Measurements from ENCODE around the gene PRKAR1B. TPM values are rescaled to one million over a fixed set of nuclear protein-coding genes. Genes with fewer than 3 reads are reported as not detected.

The PRKAR1B gene
- polyA plus RNA-seq, 1 of the 3 experiments (the other 2 are of a cell fraction): 63.7 TPM

DNA sequence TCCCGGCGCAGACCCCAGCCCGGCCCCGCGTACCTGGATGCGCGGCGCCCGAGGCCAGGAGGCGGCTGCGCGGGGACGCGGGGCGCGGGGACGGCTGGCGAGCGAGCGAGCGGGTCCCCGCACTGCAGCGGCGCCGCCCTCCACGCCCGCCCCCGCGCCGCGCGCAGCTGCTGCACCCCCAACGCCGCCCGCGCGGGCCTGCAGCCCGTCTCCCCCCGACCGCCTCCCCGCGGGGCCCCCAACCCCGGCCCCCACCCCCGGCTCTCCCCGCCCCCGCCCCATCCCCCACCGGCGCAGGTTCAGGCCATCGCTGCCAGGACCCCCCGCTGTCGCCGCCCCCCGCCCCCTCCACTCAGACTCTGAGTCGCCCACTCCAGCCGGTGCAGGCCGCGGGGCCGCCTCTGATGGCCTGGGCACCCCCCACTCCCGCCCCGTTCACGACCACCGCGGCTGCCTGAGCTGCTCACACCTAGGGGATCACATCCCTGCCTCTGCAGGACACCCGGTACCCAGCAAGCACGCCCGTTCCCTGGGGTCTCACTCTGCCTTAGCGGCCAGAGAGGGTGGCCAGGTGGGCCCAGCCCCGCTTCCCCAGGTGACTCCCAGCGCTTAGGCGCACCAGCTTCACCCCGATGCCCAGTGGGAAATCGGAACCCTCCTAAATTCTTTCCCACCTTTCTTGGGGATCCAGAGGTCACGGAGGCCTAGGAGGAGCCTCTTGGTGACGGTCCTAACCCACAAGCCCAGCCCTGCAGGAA lies 14.5 kb downstream of the PRKAR1B start:
- Histone ChIP-seq H3K36me3 (replicated peaks in 1 of 2; ENCODE audit: control insufficient read depth in 1 of 2, insufficient read depth in 2 of 2, low read length in 1 of 2) (no peaks in the 10 kb centered on the region), H3K4me3 (ENCODE audit: low read depth in 2 of 2, low read length in 1 of 2) (peak overlapping the region; percentile 56 to 69), H3K9me3 (no peaks in the 10 kb centered on the region), H4K20me1 (ENCODE audit: insufficient read depth) (no peaks in the 10 kb centered on the region), H3K9me2 (no peaks in the 10 kb centered on the region), H2AFZ (ENCODE audit: low read depth) (peak overlapping the region; percentile 79; the same call in 1 of the 2 replicates), H3K9ac (peak overlapping the region; percentile 64), H3K27ac (ENCODE audit: low read depth in 2 of 2, low read length in 1 of 2) (peak overlapping the region in 1 of 2 experiments; percentile 64; a peak in 1 of 4 replicates), H3K79me2 (ENCODE audit: insufficient read depth) (no peaks in the 10 kb centered on the region), H3K4me1 (ENCODE audit: control insufficient read depth in 1 of 2, insufficient read depth in 2 of 2, low read depth in 1 of 2, low read length in 1 of 2) (peaks cover 0 to 12% of the 10 kb centered on the region in 2 experiments; a peak in 2 of 4 replicates), H3F3A (replicated peaks; ENCODE audit: insufficient read depth) (no peaks in the 10 kb centered on the region), H3K4me2 (peak overlapping the region; percentile 78), H3K27me3 (ENCODE audit: insufficient read depth) (no peaks in the 10 kb centered on the region)
- 43% methylated on average over 27 of the region's 74 CpGs for WGBS (ENCODE audit: low lambda C conversion rate)
- ChIA-PET POLR2A (no interaction called here), CTCF (interaction anchor here (1.0 to 1.5 kb wide), 5 partner anchors 8 to 161 kb away, joined by 3 to 5 read pairs (median 4); no protein-coding TSS in a partner anchor)
- peak; percentile 90 for DNase-seq
- TF ChIP-seq, protein P1, sequence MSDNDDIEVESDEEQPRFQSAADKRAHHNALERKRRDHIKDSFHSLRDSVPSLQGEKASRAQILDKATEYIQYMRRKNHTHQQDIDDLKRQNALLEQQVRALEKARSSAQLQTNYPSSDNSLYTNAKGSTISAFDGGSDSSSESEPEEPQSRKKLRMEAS (IDR thresholded peaks at IDR 0.05; ENCODE audit: low read depth): no peak
- no peak for TF ChIP-seq CHD2 (IDR thresholded peaks at IDR 0.05; ENCODE audit: low read length, partially characterized antibody)
- no peak for TF ChIP-seq POLR2AphosphoS5 (IDR thresholded peaks at IDR 0.05; ENCODE audit: low read depth, low read length)
- TF ChIP-seq, protein P2, sequence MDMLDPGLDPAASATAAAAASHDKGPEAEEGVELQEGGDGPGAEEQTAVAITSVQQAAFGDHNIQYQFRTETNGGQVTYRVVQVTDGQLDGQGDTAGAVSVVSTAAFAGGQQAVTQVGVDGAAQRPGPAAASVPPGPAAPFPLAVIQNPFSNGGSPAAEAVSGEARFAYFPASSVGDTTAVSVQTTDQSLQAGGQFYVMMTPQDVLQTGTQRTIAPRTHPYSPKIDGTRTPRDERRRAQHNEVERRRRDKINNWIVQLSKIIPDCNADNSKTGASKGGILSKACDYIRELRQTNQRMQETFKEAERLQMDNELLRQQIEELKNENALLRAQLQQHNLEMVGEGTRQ (IDR thresholded peaks at IDR 0.05; ENCODE audit: borderline replicate concordance, low read depth, low read length): no peak
- TF ChIP-seq SIN3A (IDR thresholded peaks at IDR 0.05; ENCODE audit: borderline replicate concordance, low read depth, low read length): no peak
- TF ChIP-seq, protein P3, sequence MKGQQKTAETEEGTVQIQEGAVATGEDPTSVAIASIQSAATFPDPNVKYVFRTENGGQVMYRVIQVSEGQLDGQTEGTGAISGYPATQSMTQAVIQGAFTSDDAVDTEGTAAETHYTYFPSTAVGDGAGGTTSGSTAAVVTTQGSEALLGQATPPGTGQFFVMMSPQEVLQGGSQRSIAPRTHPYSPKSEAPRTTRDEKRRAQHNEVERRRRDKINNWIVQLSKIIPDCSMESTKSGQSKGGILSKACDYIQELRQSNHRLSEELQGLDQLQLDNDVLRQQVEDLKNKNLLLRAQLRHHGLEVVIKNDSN (IDR thresholded peaks at IDR 0.05; ENCODE audit: borderline replicate concordance, low read depth): no peak
- no peak for TF ChIP-seq TCF12 (IDR thresholded peaks at IDR 0.05)
- TF ChIP-seq, protein P4, sequence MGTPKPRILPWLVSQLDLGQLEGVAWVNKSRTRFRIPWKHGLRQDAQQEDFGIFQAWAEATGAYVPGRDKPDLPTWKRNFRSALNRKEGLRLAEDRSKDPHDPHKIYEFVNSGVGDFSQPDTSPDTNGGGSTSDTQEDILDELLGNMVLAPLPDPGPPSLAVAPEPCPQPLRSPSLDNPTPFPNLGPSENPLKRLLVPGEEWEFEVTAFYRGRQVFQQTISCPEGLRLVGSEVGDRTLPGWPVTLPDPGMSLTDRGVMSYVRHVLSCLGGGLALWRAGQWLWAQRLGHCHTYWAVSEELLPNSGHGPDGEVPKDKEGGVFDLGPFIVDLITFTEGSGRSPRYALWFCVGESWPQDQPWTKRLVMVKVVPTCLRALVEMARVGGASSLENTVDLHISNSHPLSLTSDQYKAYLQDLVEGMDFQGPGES (IDR thresholded peaks at IDR 0.05; ENCODE audit: low read depth, low read length): no peak

DNA sequence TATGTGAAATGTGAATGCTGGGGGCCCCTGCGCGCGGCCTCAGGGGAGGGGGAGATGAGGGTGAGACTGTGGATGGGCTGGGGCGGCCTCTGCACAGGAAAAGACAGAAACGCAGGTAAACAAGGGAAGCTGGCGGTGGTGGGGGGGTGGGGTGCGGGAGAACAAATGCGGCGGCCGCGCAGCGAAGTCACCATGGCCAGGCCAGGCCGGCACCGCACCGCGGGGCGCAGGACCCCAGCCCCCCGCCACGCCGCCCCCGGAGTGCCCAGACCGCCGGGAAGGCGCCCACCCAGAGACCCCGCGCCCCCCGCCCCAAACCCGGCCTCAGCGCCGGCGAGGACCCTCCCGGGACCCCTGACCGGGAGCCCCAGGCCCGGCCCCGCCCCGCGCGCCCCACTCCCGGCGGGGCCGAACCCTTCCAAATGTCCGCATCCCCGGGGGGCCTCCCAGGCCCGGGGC lies 15.1 kb downstream of the PRKAR1B start:
- peak; percentile 83 for DNase-seq
- H3K9ac ChIP-seq: peak overlapping the region; percentile 64
- TF ChIP-seq, protein P1 (IDR thresholded peaks at IDR 0.05; ENCODE audit: low read depth): no peak
- TF ChIP-seq ELF1 (IDR thresholded peaks at IDR 0.05) (no peak), FOXJ3 (CRISPR knock-in tag; IDR thresholded peaks at IDR 0.05) (no peak), SMC3 (IDR thresholded peaks at IDR 0.05; ENCODE audit: low read depth, low read length) (no peak), FOXM1 (IDR thresholded peaks at IDR 0.05; ENCODE audit: low read depth) (no peak), GATA2 (CRISPR knock-in tag; IDR thresholded peaks at IDR 0.05) (no peak), POLR2AphosphoS5 (IDR thresholded peaks at IDR 0.05; ENCODE audit: low read depth, low read length) (no peak), RFX5 (IDR thresholded peaks at IDR 0.05; ENCODE audit: low read length) (no peak), TCF12 (IDR thresholded peaks at IDR 0.05) (no peak)
- TF ChIP-seq, protein P4 (IDR thresholded peaks at IDR 0.05; ENCODE audit: low read depth, low read length): no peak
- TF ChIP-seq, protein P5, sequence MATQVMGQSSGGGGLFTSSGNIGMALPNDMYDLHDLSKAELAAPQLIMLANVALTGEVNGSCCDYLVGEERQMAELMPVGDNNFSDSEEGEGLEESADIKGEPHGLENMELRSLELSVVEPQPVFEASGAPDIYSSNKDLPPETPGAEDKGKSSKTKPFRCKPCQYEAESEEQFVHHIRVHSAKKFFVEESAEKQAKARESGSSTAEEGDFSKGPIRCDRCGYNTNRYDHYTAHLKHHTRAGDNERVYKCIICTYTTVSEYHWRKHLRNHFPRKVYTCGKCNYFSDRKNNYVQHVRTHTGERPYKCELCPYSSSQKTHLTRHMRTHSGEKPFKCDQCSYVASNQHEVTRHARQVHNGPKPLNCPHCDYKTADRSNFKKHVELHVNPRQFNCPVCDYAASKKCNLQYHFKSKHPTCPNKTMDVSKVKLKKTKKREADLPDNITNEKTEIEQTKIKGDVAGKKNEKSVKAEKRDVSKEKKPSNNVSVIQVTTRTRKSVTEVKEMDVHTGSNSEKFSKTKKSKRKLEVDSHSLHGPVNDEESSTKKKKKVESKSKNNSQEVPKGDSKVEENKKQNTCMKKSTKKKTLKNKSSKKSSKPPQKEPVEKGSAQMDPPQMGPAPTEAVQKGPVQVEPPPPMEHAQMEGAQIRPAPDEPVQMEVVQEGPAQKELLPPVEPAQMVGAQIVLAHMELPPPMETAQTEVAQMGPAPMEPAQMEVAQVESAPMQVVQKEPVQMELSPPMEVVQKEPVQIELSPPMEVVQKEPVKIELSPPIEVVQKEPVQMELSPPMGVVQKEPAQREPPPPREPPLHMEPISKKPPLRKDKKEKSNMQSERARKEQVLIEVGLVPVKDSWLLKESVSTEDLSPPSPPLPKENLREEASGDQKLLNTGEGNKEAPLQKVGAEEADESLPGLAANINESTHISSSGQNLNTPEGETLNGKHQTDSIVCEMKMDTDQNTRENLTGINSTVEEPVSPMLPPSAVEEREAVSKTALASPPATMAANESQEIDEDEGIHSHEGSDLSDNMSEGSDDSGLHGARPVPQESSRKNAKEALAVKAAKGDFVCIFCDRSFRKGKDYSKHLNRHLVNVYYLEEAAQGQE (IDR thresholded peaks at IDR 0.05; ENCODE audit: low read depth, low read length): no peak

More for the DNA sequence above, 15.1 kb downstream of the PRKAR1B start:
- Histone ChIP-seq H3K9me3 (no peaks in the 10 kb centered on the region), H3K9me2 (no peaks in the 10 kb centered on the region), H3K27me3 (ENCODE audit: insufficient read depth) (no peaks in the 10 kb centered on the region), H3K4me1 (ENCODE audit: control insufficient read depth in 1 of 2, insufficient read depth in 2 of 2, low read depth in 1 of 2, low read length in 1 of 2) (peaks cover 0 to 12% of the 10 kb centered on the region in 2 experiments; a peak in 2 of 4 replicates), H3K79me2 (ENCODE audit: insufficient read depth) (no peaks in the 10 kb centered on the region), H3K4me2 (peak overlapping the region; percentile 78), H3K4me3 (ENCODE audit: low read depth in 2 of 2, low read length in 1 of 2) (peak overlapping the region; percentile 56 to 69), H2AFZ (ENCODE audit: low read depth) (peak overlapping the region; percentile 79; the same call in 1 of the 2 replicates), H3K36me3 (replicated peaks in 1 of 2; ENCODE audit: control insufficient read depth in 1 of 2, insufficient read depth in 2 of 2, low read length in 1 of 2) (no peaks in the 10 kb centered on the region), H4K20me1 (ENCODE audit: insufficient read depth) (no peaks in the 10 kb centered on the region), H3K27ac (ENCODE audit: low read depth in 2 of 2, low read length in 1 of 2) (peak overlapping the region in 1 of 2 experiments; percentile 64; a peak in 1 of 4 replicates), H3F3A (replicated peaks; ENCODE audit: insufficient read depth) (no peaks in the 10 kb centered on the region)
- 19% methylated on average over 23 of the region's 44 CpGs for WGBS (ENCODE audit: low lambda C conversion rate)
- POLR2A ChIA-PET: interaction anchor here (1.2 kb wide), 2 partner anchors 46 to 67 kb away, joined by 3 to 4 read pairs; no protein-coding TSS in a partner anchor
- CTCF ChIA-PET: interaction anchor here (1.0 to 1.7 kb wide), 6 partner anchors 9 to 161 kb away, joined by 3 to 5 read pairs (median 4); no protein-coding TSS in a partner anchor
